ENCODE measurements around the gene TDP1.

- TF ChIP-seq CTCF (IDR thresholded peaks at IDR 0.05) = no peak
- no peak for TF ChIP-seq EZH2 (IDR thresholded peaks at IDR 0.05; ENCODE audit: borderline replicate concordance, insufficient read depth, low read depth, low read length, poor library complexity, severe bottlenecking)
Observed at GRCh38 chr14:89958966-89959365, 3.2 kb downstream of the TDP1 start.

All from B cell (primary cell).